IMR-90 (cell line): ENCODE results near the gene PDE11A. TPM values are rescaled to one million over a fixed set of nuclear protein-coding genes. Genes with fewer than 3 reads are reported as not detected.

Experiments used
- ATAC-seq: fragments of 200-7000 bp; cut with Tn5 transposase; 2 replicates; pipeline ENCODE4 v1.9.1; 2020; ENCODE audit warnings: low read depth, mild to moderate bottlenecking, moderate library complexity
- BruUV-seq: library from RNA; stranded (reverse); fragments of 400-500 nt; replicated peaks from 2 replicates; lab custom pipeline; 2021; lab: Mats Ljungman, UMichigan
- CTCF ChIA-PET: fragments of 300-600 bp; formaldehyde crosslinking; extraction: SDS; loops from one replicate; lab custom pipeline; 2021; ENCODE audit warnings: antibody characterized with exemption; lab: Yijun Ruan, JAX
- POLR2A ChIA-PET: fragments of 300-600 bp; sonication (Branson Sonifier 250); formaldehyde crosslinking; loops from one replicate; lab custom pipeline; 2022; ENCODE audit warnings: antibody characterized with exemption; ENCODE audit not compliant: unreplicated experiment; lab: Charles Lee
- DNase-seq: peaks from one replicate; pipeline ENCODE4 v3.0.0; 2013
- H2AFZ ChIP-seq: replicated peaks from 2 replicates; pipeline ENCODE3; 2013; ENCODE audit warnings: low read length, mild to moderate bottlenecking; ENCODE audit not compliant: poor library complexity
- H2AK5ac ChIP-seq: 2 replicates; pipeline ENCODE4 v1.6.1; 2013; ENCODE audit warnings: low read depth, low read length, inconsistent platforms
- H2AK9ac ChIP-seq: replicated peaks from 2 replicates; pipeline ENCODE3; 2013; ENCODE audit warnings: mild to moderate bottlenecking, low read depth, low read length, moderate library complexity; ENCODE audit not compliant: poor library complexity
- H2BK120ac ChIP-seq: 2 replicates; pipeline ENCODE4 v1.6.1; 2013; ENCODE audit warnings: low read depth, low read length, inconsistent platforms
- H2BK15ac ChIP-seq: 3 replicates; pipeline ENCODE4 v1.6.1; 2013; ENCODE audit warnings: low read depth, low read length, inconsistent platforms
- H2BK20ac ChIP-seq: 2 replicates; pipeline ENCODE4 v1.6.1; 2013; ENCODE audit warnings: low read depth, mild to moderate bottlenecking, inconsistent platforms, low read length, moderate library complexity
- H2BK5ac ChIP-seq: 2 replicates; pipeline ENCODE4 v1.6.1; 2013; ENCODE audit warnings: mild to moderate bottlenecking, low read depth, low read length, inconsistent platforms; ENCODE audit not compliant: poor library complexity, severe bottlenecking
- H3K14ac ChIP-seq: replicated peaks from 2 replicates; pipeline ENCODE4 v1.6.1; 2013; ENCODE audit warnings: low read depth, low read length, inconsistent platforms
- H3K18ac ChIP-seq: 2 replicates; pipeline ENCODE4 v1.6.1; 2013; ENCODE audit warnings: low read depth, low read length, control low read depth
- H3K23ac ChIP-seq: 2 replicates; pipeline ENCODE4 v1.6.1; 2013; ENCODE audit warnings: low read depth, low read length, inconsistent platforms
- H3K27ac ChIP-seq: 2 replicates; pipeline ENCODE4 v1.5.1; 2013; ENCODE audit warnings: mild to moderate bottlenecking, control low read depth, low read length; ENCODE audit not compliant: insufficient read depth
- H3K27me3 ChIP-seq: 2 replicates; pipeline ENCODE4 v1.6.1; 2013; ENCODE audit warnings: low read length; ENCODE audit not compliant: control insufficient read depth, insufficient read depth
- H3K36me3 ChIP-seq: 2 replicates; pipeline ENCODE4 v1.6.1; 2013; ENCODE audit warnings: low read length, mixed read lengths; ENCODE audit not compliant: control insufficient read depth, insufficient read depth
- H3K4ac ChIP-seq: 2 replicates; pipeline ENCODE4 v1.6.1; 2013; ENCODE audit warnings: low read depth, low read length, inconsistent platforms
- H3K4me1 ChIP-seq: 2 replicates; pipeline ENCODE4 v1.6.1; 2013; ENCODE audit warnings: low read length, mixed read lengths; ENCODE audit not compliant: control insufficient read depth, insufficient read depth
- H3K4me2 ChIP-seq: 2 replicates; pipeline ENCODE4 v1.6.1; 2013; ENCODE audit warnings: low read depth, mild to moderate bottlenecking, control low read depth, low read length, moderate library complexity
- H3K4me3 ChIP-seq: 2 replicates; pipeline ENCODE4 v1.5.1; 2013; ENCODE audit warnings: low read depth, mild to moderate bottlenecking, control low read depth, low read length, moderate library complexity; ENCODE audit not compliant: insufficient read depth
- H3K56ac ChIP-seq: 2 replicates; pipeline ENCODE4 v1.6.1; 2013; ENCODE audit warnings: low read length, inconsistent platforms; ENCODE audit not compliant: insufficient read depth; ENCODE audit errors: extremely low read depth
- H3K79me1 ChIP-seq, 2 experiments: 2 replicates each; pipeline ENCODE4 v1.6.1; 2013; ENCODE audit warnings: low read length in 2 of 2, inconsistent platforms in 1 of 2, low read depth in 1 of 2
- H3K9ac ChIP-seq: 2 replicates; pipeline ENCODE4 v1.6.1; 2013; ENCODE audit warnings: low read depth, low read length, control low read depth
- H3K9me1 ChIP-seq: 2 replicates; pipeline ENCODE4 v1.6.1; 2013; ENCODE audit warnings: low read length, inconsistent platforms; ENCODE audit not compliant: insufficient read depth
- H3K9me3 ChIP-seq: 2 replicates; pipeline ENCODE4 v1.6.1; 2013; ENCODE audit warnings: low read length; ENCODE audit not compliant: control insufficient read depth, insufficient read depth
- H4K20me1 ChIP-seq: 2 replicates; pipeline ENCODE4 v1.6.1; 2013; ENCODE audit warnings: low read length, inconsistent platforms; ENCODE audit not compliant: insufficient read depth
- H4K5ac ChIP-seq: 2 replicates; pipeline ENCODE4 v1.6.1; 2013; ENCODE audit warnings: mild to moderate bottlenecking, low read depth, low read length, control low read depth
- H4K8ac ChIP-seq, 2 experiments: 2 replicates each; pipeline ENCODE4 v1.6.1; 2013; ENCODE audit warnings: low read depth in 2 of 2, low read length in 2 of 2, control low read depth in 1 of 2, inconsistent platforms in 1 of 2
- H4K91ac ChIP-seq: 2 replicates; pipeline ENCODE4 v1.6.1; 2013; ENCODE audit warnings: low read depth, low read length, inconsistent platforms; ENCODE audit not compliant: insufficient read depth
- BHLHE40 ChIP-seq: fragments of 150-350 bp; IDR thresholded peaks from 2 replicates; pipeline ENCODE4 v1.6.1; 2016; ENCODE audit warnings: mild to moderate bottlenecking, low read depth, low read length
- CEBPB ChIP-seq: IDR thresholded peaks from 2 replicates; pipeline ENCODE4 v1.6.1; 2012; ENCODE audit warnings: low read depth, low read length, improper control_type of control experiment
- CHD1 ChIP-seq: IDR thresholded peaks from 2 replicates; pipeline ENCODE4 v1.6.1; 2012; ENCODE audit warnings: low read depth, low read length, improper control_type of control experiment
- ELK1 ChIP-seq: fragments of 150-350 bp; IDR thresholded peaks from 2 replicates; pipeline ENCODE4 v1.6.1; 2016; ENCODE audit warnings: low read depth, mild to moderate bottlenecking, low read length, moderate library complexity, borderline replicate concordance
- FOS ChIP-seq: fragments of 150-350 bp; IDR thresholded peaks from 2 replicates; pipeline ENCODE4 v1.6.1; 2016; ENCODE audit warnings: low read depth, low read length
- MAZ ChIP-seq: IDR thresholded peaks from 2 replicates; pipeline ENCODE4 v1.6.1; 2012; ENCODE audit warnings: low read depth, mild to moderate bottlenecking, low read length, improper control_type of control experiment, moderate library complexity, borderline replicate concordance
- MXI1 ChIP-seq: IDR thresholded peaks from 2 replicates; pipeline ENCODE4 v1.6.1; 2012; ENCODE audit warnings: low read depth, mild to moderate bottlenecking, low read length, moderate library complexity, borderline replicate concordance
- NFE2L2 ChIP-seq: fragments of 150-350 bp; IDR thresholded peaks from 2 replicates; pipeline ENCODE4 v1.6.1; 2016; ENCODE audit warnings: low read depth, mild to moderate bottlenecking, low read length
- RAD21 ChIP-seq: IDR thresholded peaks from 2 replicates; pipeline ENCODE4 v1.6.1; 2012; ENCODE audit warnings: low read length, improper control_type of control experiment
- RCOR1 ChIP-seq: IDR thresholded peaks from 2 replicates; pipeline ENCODE4 v1.6.1; 2012; ENCODE audit warnings: mild to moderate bottlenecking, low read length, improper control_type of control experiment; ENCODE audit not compliant: insufficient replicate concordance
- RFX5 ChIP-seq: IDR thresholded peaks from 2 replicates; pipeline ENCODE4 v1.8.0; 2012; ENCODE audit warnings: low read depth, mild to moderate bottlenecking, low read length, moderate library complexity
- SMC3 ChIP-seq: fragments of 150-350 bp; IDR thresholded peaks from 2 replicates; pipeline ENCODE4 v1.6.1; 2016; ENCODE audit warnings: low read depth, mild to moderate bottlenecking, antibody characterized with exemption, low read length, moderate library complexity
- WGBS, 2 experiments: methylation state at CpG; one replicate each; pipeline versions ENCODE4 v1.1.5 to v1.1.7; 2013; ENCODE audit warnings: missing lambda C conversion rate in 2 of 2; ENCODE audit not compliant: insufficient read length in 1 of 2; ENCODE audit errors: extremely low coverage in 2 of 2; 5-methylcytosine and 5-hydroxymethylcytosine counted together
- dilution Hi-C: fragments of 300-500 bp; cut with HindIII; formaldehyde crosslinking; loops from one replicate; pipeline ENCODE4 v1.14.3; 2018; ENCODE audit warnings: low sequenced_read_pairs; ENCODE audit not compliant: unreplicated experiment
- in situ Hi-C: fragments of 300-500 bp; cut with MboI; formaldehyde crosslinking; loops from 3 replicates; pipeline ENCODE4 v1.14.3; 2019; ENCODE audit warnings: low sequenced_read_pairs, inconsistent platforms, mixed read lengths
- intact Hi-C: fragments of 100-400 bp; cut with micrococcal nuclease; formaldehyde crosslinking; loops from 2 replicates; pipeline ENCODE4 v1.10.0; 2022
- polyA plus RNA-seq, 3 experiments: library from polyadenylated mRNA; depleted of rRNA; stranded (reverse); fragments of >200 nt; gene quantifications; 2 replicates each; pipeline ENCODE4 v1.2.3, GENCODE V29; 2012; ENCODE audit warnings: low replicate concordance in 1 of 3
- total RNA-seq: library from RNA; depleted of rRNA; stranded (reverse); fragments of >200 nt; gene quantifications from 2 replicates; pipeline ENCODE4 v1.2.3, GENCODE V29; 2012
- TF ChIP-seq, protein P1 (sequence below): conservative IDR thresholded peaks from 2 replicates; pipeline ENCODE4 v1.5.1; 2012; ENCODE audit warnings: mild to moderate bottlenecking, low read depth, low read length, improper control_type of control experiment
- TF ChIP-seq, protein P2 (sequence below): fragments of 150-350 bp; IDR thresholded peaks from 2 replicates; pipeline ENCODE4 v1.6.1; 2017; ENCODE audit warnings: mild to moderate bottlenecking, antibody characterized with exemption, low read length, low read depth

The PDE11A gene
- total and polyA plus RNA-seq, 2 of the 4 experiments (the other 2 are of a cell fraction), result 0.21 to 0.72 TPM

GRCh38 chr2:177651833-177652232 lies 420.7 kb downstream of the PDE11A start:
- in situ Hi-C loops, result no loop called here

More at GRCh38 chr2:177651833-177652232, 420.7 kb downstream of the PDE11A start:
- Histone ChIP-seq H2BK20ac (no peak overlapping the region), H3K36me3 (no peaks in the 10 kb centered on the region), H3K27ac (no peak overlapping the region), H3K18ac (no peak overlapping the region), H3K4ac (no peak overlapping the region), H3K4me1 (no peaks in the 10 kb centered on the region), H4K91ac (no peak overlapping the region), H2BK5ac (no peak overlapping the region), H2BK15ac (no peak overlapping the region), H2AK9ac (no peak overlapping the region), H2BK120ac (no peak overlapping the region), H3K9me3 (no peaks in the 10 kb centered on the region), H2AFZ (no peak overlapping the region), H4K8ac (no peak overlapping the region), H3K9me1 (no peaks in the 10 kb centered on the region), H3K14ac (no peak overlapping the region), H3K4me3 (no peak overlapping the region), H3K23ac (no peak overlapping the region), H2AK5ac (no peak overlapping the region), H4K5ac (no peak overlapping the region), H3K56ac (no peak overlapping the region), H3K79me1 (no peaks in the 10 kb centered on the region), H4K20me1 (no peaks in the 10 kb centered on the region), H3K9ac (no peak overlapping the region), H3K27me3 (peaks cover 3% of the 10 kb centered on the region; the same call in 1 of the 2 replicates), H3K4me2 (no peak overlapping the region)
- ATAC-seq (no peak), DNase-seq (no peak)
- dilution Hi-C loops, result no loop called here
- ChIA-PET POLR2A (interaction anchor here (0.6 kb wide), 1 partner anchor 10 kb away, joined by 3 read pairs; no protein-coding TSS in a partner anchor), CTCF (no interaction called here)
- TF ChIP-seq BHLHE40, result no peak
- TF ChIP-seq, protein P1, sequence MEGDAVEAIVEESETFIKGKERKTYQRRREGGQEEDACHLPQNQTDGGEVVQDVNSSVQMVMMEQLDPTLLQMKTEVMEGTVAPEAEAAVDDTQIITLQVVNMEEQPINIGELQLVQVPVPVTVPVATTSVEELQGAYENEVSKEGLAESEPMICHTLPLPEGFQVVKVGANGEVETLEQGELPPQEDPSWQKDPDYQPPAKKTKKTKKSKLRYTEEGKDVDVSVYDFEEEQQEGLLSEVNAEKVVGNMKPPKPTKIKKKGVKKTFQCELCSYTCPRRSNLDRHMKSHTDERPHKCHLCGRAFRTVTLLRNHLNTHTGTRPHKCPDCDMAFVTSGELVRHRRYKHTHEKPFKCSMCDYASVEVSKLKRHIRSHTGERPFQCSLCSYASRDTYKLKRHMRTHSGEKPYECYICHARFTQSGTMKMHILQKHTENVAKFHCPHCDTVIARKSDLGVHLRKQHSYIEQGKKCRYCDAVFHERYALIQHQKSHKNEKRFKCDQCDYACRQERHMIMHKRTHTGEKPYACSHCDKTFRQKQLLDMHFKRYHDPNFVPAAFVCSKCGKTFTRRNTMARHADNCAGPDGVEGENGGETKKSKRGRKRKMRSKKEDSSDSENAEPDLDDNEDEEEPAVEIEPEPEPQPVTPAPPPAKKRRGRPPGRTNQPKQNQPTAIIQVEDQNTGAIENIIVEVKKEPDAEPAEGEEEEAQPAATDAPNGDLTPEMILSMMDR, result no peak
- TF ChIP-seq CHD1, result no peak
- TF ChIP-seq MXI1, result no peak
- no peak for TF ChIP-seq ELK1
- no peak for TF ChIP-seq CEBPB
- TF ChIP-seq RAD21, result no peak
- TF ChIP-seq SMC3, result no peak
- TF ChIP-seq FOS, result no peak
- TF ChIP-seq RCOR1, result no peak
- TF ChIP-seq MAZ, result no peak
- TF ChIP-seq, protein P2, sequence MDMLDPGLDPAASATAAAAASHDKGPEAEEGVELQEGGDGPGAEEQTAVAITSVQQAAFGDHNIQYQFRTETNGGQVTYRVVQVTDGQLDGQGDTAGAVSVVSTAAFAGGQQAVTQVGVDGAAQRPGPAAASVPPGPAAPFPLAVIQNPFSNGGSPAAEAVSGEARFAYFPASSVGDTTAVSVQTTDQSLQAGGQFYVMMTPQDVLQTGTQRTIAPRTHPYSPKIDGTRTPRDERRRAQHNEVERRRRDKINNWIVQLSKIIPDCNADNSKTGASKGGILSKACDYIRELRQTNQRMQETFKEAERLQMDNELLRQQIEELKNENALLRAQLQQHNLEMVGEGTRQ, result no peak
- TF ChIP-seq RFX5, result no peak
- no peak for TF ChIP-seq NFE2L2
- BruUV-seq, result no TSS peak
- whole genome bisulfite sequencing, 2 experiments, result no CpG with 5 or more reads among the region's 7 CpGs
- intact Hi-C loops, result loop anchor here (10.0 kb wide), 1 partner anchor 797 kb away; no protein-coding TSS in a partner anchor
